AG04450 (cell line): ENCODE measurements around the gene ZCCHC9. TPM values are rescaled to one million over a fixed set of nuclear protein-coding genes. Genes with fewer than 3 reads are reported as not detected.
A peak's percentile ranks its signal among the peaks of the same experiment; 100 is the strongest.

ENCODE experiments used
- CTCF ChIA-PET: fragments of 300-600, 350-600 bp; formaldehyde crosslinking; extraction: SDS; loops from one replicate; lab custom pipeline; 2022; ENCODE audit warnings: antibody characterized with exemption, inconsistent platforms; lab: Charles Lee
- POLR2A ChIA-PET: fragments of 350-600 bp; formaldehyde crosslinking; extraction: SDS; loops from one replicate; lab custom pipeline; 2021; ENCODE audit warnings: antibody characterized with exemption, inconsistent platforms; lab: Yijun Ruan, JAX
- DNase-seq: peaks from one replicate; pipeline ENCODE4 v3.0.0-alpha.2; 2011; ENCODE audit warnings: low read depth, low spot score
- H3K27ac ChIP-seq: one replicate; pipeline ENCODE4 v1.5.1; 2012; ENCODE audit warnings: low read depth, low read length, control low read depth
- H3K27me3 ChIP-seq: one replicate; pipeline ENCODE4 v1.6.0; 2012; ENCODE audit warnings: low read length; ENCODE audit not compliant: control insufficient read depth, insufficient read depth
- H3K4me3 ChIP-seq: 2 replicates; pipeline ENCODE4 v1.5.1; 2011; ENCODE audit warnings: mild to moderate bottlenecking, low read depth, low read length, control low read depth
- H3K9me3 ChIP-seq: 2 replicates; pipeline ENCODE4 v1.5.1; 2012; ENCODE audit warnings: low read length; ENCODE audit not compliant: control insufficient read depth, insufficient read depth
- CTCF ChIP-seq: IDR thresholded peaks from 2 replicates; pipeline ENCODE4 v1.5.1; 2011; ENCODE audit warnings: low read depth, low read length, control low read depth, inconsistent platforms
- polyA minus RNA-seq: library from RNA; depleted of rRNA, polyadenylated mRNA; stranded (reverse); fragments of >200 nt; gene quantifications from 2 replicates; pipeline ENCODE4 v1.2.3, GENCODE V29; 2011; rRNA and poly(A)+ RNA removed
- polyA plus RNA-seq: library from polyadenylated mRNA; depleted of rRNA; stranded (reverse); fragments of >200 nt; gene quantifications from 2 replicates; pipeline ENCODE4 v1.2.3, GENCODE V29; 2011; rRNA removed

ZCCHC9 gene
- polyA plus RNA-seq (23.3 and 35.4 TPM in 2 replicates), polyA minus RNA-seq (11.3 and 13.2 TPM in 2 replicates)

GRCh38 chr5:81301271-81302015, at the start of gene ZCCHC9:
ZCCHC9 (plus strand) TSS chr5:81301587; CDS start chr5:81304758, 3,171 bp downstream.
- Histone ChIP-seq H3K27ac (peak within 1 kb of the TSS; percentile 97), H3K27me3 (no peaks in the 10 kb centered on the region), H3K9me3 (no peaks in the 10 kb centered on the region; the same call in 1 of the 2 replicates), H3K4me3 (peak within 1 kb of the TSS; percentile 99)
- ChIA-PET POLR2A (interaction anchor here (0.8 to 3.7 kb wide), 5 partner anchors 13 to 551 kb away, joined by 3 to 25 read pairs (median 5); partner anchors contain the start of gene SSBP2), CTCF (interaction anchor here (0.6 to 3.2 kb wide), 8 partner anchors 9 to 925 kb away, joined by 3 to 23 read pairs (median 5); no protein-coding TSS in a partner anchor)
- peak; percentile 39 for TF ChIP-seq CTCF
- DNase-seq: peak; percentile 84

- POLR2A ChIA-PET: no interaction called here
Observed at GRCh38 chr5:81251922-81252321, 49.5 kb upstream of the ZCCHC9 start.

GRCh38 chr5:81252904-81253303, 48.5 kb upstream of the ZCCHC9 start:
- CTCF ChIA-PET: interaction anchor here (1.6 kb wide), 1 partner anchor 47 kb away, joined by 4 read pairs; no protein-coding TSS in a partner anchor
- POLR2A ChIA-PET: no interaction called here
- Histone ChIP-seq H3K9me3 (peaks cover 4% of the 10 kb centered on the region; the same call in 1 of the 2 replicates), H3K27me3 (no peaks in the 10 kb centered on the region), H3K4me3 (no peak overlapping the region), H3K27ac (no peak overlapping the region)
- no peak for TF ChIP-seq CTCF
- no peak for DNase-seq

More at GRCh38 chr5:81251922-81252321, 49.5 kb upstream of the ZCCHC9 start:
- Histone ChIP-seq H3K4me3 (no peak overlapping the region), H3K27me3 (no peaks in the 10 kb centered on the region), H3K27ac (no peak overlapping the region), H3K9me3 (peaks cover 4% of the 10 kb centered on the region; the same call in 1 of the 2 replicates)
- CTCF ChIA-PET: no interaction called here
- no peak for TF ChIP-seq CTCF
- no peak for DNase-seq

GRCh38 chr5:81253875-81254274, 47.5 kb upstream of the ZCCHC9 start:
- DNase-seq: no peak
- peaks cover 4% of the 10 kb centered on the region; the same call in 1 of the 2 replicates for H3K9me3 ChIP-seq
- TF ChIP-seq CTCF: no peak
- CTCF ChIA-PET: interaction anchor here (1.6 kb wide), 1 partner anchor 46 kb away, joined by 4 read pairs; no protein-coding TSS in a partner anchor
- H3K4me3 ChIP-seq: no peak overlapping the region
- H3K27ac ChIP-seq: no peak overlapping the region
- no peaks in the 10 kb centered on the region for H3K27me3 ChIP-seq
- POLR2A ChIA-PET: no interaction called here
